Measurements from ENCODE around the gene ZNF350.
"Not testable (repeated sequence)": the region's sequence is repeated elsewhere in the genome, so short reads cannot be mapped to it uniquely, and the experiment has no call there.

Gene ZNF350

DNA sequence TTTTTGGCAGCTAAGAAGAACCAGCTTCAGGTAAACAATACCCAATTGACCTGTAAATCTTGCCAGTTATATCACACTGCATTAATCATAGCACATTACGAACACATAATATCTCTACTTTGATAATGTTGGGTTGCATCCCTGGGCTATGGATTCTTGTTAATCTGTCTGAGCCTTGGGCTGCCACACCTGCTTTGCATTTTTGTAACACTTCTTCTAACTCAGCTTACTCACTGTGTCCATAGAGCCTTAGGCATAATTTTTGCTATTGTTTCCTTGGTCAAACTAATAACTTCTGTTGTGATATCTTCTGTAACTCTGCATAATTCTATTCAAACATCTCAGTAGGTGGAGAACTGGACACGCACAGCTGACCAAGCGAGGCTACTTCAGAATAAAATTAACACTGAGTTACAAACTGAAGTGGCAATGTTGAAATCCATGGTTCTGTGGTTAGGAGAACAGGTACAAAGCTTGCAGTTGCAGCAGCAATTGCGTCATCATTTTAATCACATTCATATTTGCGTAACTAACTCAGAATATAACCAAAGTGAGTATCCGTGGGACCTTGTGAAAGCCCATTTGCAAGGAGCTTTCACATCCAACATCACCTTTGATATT is 6.4 kb downstream of the ZNF350 start:
- no peak for DNase-seq (ENCODE audit: low read depth, low spot score)
- Histone ChIP-seq H3K4me3 (no peak overlapping the region), H3K9me3 (ENCODE audit: low read depth, low read length) (peaks cover 8% of the 10 kb centered on the region; the same call in 1 of the 2 replicates), H3K9ac (ENCODE audit: insufficient read length) (no peak overlapping the region), H3K27ac (no peak overlapping the region), H3K36me3 (ENCODE audit: insufficient read depth, low read length) (no peaks in the 10 kb centered on the region)
- no peak for TF ChIP-seq EZH2 (IDR thresholded peaks at IDR 0.05)
- TF ChIP-seq POLR2AphosphoS5 (IDR thresholded peaks at IDR 0.05; ENCODE audit: borderline replicate concordance, low read depth, low read length): no peak
- no peak for TF ChIP-seq FOXP2 (optimal IDR thresholded peaks at IDR 0.05; ENCODE audit: control extremely low read depth, extremely low read length, insufficient read depth)

DNA sequence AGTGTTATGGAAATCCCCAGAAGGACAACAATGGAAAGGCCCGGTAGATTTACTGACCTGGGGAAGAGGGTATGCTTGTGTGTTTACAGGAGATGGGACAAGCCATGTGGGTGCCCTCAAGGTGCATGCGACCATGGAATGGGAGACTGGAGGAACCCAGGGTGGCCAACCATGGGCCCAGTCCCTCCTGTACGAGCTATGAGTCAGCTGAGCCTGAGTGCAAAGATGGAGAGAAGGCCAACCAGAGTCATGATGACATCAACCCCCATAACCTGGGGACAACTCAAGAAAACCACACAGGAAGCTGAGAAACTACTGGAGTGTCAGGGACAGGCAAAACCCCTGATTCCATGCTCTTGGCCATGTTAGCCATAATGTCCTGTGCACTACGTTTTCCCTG is 7.8 kb downstream of the ZNF350 start:
- Histone ChIP-seq H3K4me3 (no peak overlapping the region), H3K36me3 (ENCODE audit: insufficient read depth, low read length) (peaks cover 4% of the 10 kb centered on the region), H3K9me3 (ENCODE audit: low read depth, low read length) (peaks cover 7% of the 10 kb centered on the region; the same call in 1 of the 2 replicates), H3K27ac (no peak overlapping the region), H3K9ac (ENCODE audit: insufficient read length) (no peak overlapping the region)
- TF ChIP-seq POLR2AphosphoS5 (IDR thresholded peaks at IDR 0.05; ENCODE audit: borderline replicate concordance, low read depth, low read length): no peak
- no peak for DNase-seq (ENCODE audit: low read depth, low spot score)

- H3K4me3 ChIP-seq: no peak overlapping the region
- no peak overlapping the region for H3K27ac ChIP-seq
- TF ChIP-seq EZH2 (IDR thresholded peaks at IDR 0.05) (no peak), FOXP2 (optimal IDR thresholded peaks at IDR 0.05; ENCODE audit: control extremely low read depth, extremely low read length, insufficient read depth) (no peak), POLR2AphosphoS5 (IDR thresholded peaks at IDR 0.05; ENCODE audit: borderline replicate concordance, low read depth, low read length) (no peak)
- H3K36me3 ChIP-seq (ENCODE audit: insufficient read depth, low read length): peaks cover 18% of the 10 kb centered on the region
- H3K9ac ChIP-seq (ENCODE audit: insufficient read length): no peak overlapping the region
- peaks cover 16% of the 10 kb centered on the region; the same call in 1 of the 2 replicates for H3K9me3 ChIP-seq (ENCODE audit: low read depth, low read length)
- no peak for DNase-seq (ENCODE audit: low read depth, low spot score)
Observed at GRCh38 chr19:51977346-51977745, 9.3 kb downstream of the ZNF350 start.

- peaks cover 13% of the 10 kb centered on the region; the same call in 1 of the 2 replicates for H3K9me3 ChIP-seq (ENCODE audit: low read depth, low read length)
- no peak overlapping the region for H3K4me3 ChIP-seq
Observed at GRCh38 chr19:51976852-51977251, 9.8 kb downstream of the ZNF350 start.

DNA sequence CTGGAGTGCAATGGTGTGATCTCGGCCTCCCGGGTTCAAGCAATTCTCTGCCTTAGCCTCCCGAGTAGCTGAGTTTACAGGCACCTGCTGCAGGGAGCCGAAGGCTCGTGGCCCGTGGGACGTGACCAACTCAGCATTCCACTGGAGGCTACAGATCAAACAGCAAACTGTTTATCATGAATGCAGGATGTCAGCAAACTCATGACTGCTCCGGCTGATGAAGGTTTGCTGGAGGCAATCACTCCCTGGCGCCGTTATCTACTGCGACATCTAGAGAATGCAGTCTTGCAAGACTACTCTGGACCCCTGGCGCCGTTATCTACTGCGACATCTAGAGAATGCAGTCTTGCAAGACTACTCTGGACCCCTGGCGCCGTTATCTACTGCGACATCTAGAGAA is 10.9 kb downstream of the ZNF350 start:
- not testable (repeated sequence) for H3K27ac ChIP-seq; DNase-seq (ENCODE audit: low read depth, low spot score); H3K9me3 ChIP-seq (ENCODE audit: low read depth, low read length); H3K4me3 ChIP-seq; H3K9ac ChIP-seq (ENCODE audit: insufficient read length)
- peaks cover 29% of the 10 kb centered on the region for H3K36me3 ChIP-seq (ENCODE audit: insufficient read depth, low read length)

More at GRCh38 chr19:51976852-51977251, 9.8 kb downstream of the ZNF350 start:
- Histone ChIP-seq H3K27ac (no peak overlapping the region), H3K36me3 (ENCODE audit: insufficient read depth, low read length) (peaks cover 19% of the 10 kb centered on the region), H3K9ac (ENCODE audit: insufficient read length) (no peak overlapping the region)
- TF ChIP-seq POLR2AphosphoS5 (IDR thresholded peaks at IDR 0.05; ENCODE audit: borderline replicate concordance, low read depth, low read length): no peak
- TF ChIP-seq FOXP2 (optimal IDR thresholded peaks at IDR 0.05; ENCODE audit: control extremely low read depth, extremely low read length, insufficient read depth): no peak
- no peak for TF ChIP-seq EZH2 (IDR thresholded peaks at IDR 0.05)
- no peak for DNase-seq (ENCODE audit: low read depth, low spot score)

GRCh38 chr19:51971624-51972023 is 15.0 kb downstream of the ZNF350 start:
- no peak for DNase-seq (ENCODE audit: low read depth, low spot score)
- Histone ChIP-seq H3K36me3 (ENCODE audit: insufficient read depth, low read length) (peaks cover 51% of the 10 kb centered on the region), H3K4me3 (no peak overlapping the region), H3K9me3 (ENCODE audit: low read depth, low read length) (peaks cover 10% of the 10 kb centered on the region), H3K9ac (ENCODE audit: insufficient read length) (no peak overlapping the region), H3K27ac (no peak overlapping the region)
- TF ChIP-seq POLR2AphosphoS5 (IDR thresholded peaks at IDR 0.05; ENCODE audit: borderline replicate concordance, low read depth, low read length) (no peak), FOXP2 (optimal IDR thresholded peaks at IDR 0.05; ENCODE audit: control extremely low read depth, extremely low read length, insufficient read depth) (no peak), EZH2 (IDR thresholded peaks at IDR 0.05) (no peak)

DNA sequence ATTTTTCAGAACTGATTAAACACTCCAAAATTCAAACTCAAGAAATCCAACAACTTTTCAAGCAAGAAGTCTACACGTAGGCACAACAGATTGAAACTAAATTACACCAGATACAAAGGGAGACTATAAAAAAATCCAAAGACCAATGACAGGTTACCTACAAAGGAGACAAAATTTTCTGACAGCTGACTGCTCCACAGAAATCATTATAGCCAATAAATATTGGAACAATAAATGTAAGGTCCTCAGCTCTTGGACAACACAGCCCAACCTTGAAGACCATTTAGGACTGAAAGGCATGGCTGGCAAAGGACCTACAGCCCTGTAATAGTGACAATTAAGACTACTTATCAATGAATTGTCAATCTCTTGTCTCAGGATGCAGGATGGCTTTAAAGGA is 15.9 kb downstream of the ZNF350 start:
- no peak overlapping the region for H3K27ac ChIP-seq
- no peak overlapping the region for H3K9ac ChIP-seq (ENCODE audit: insufficient read length)
- TF ChIP-seq POLR2AphosphoS5 (IDR thresholded peaks at IDR 0.05; ENCODE audit: borderline replicate concordance, low read depth, low read length) (no peak), EZH2 (IDR thresholded peaks at IDR 0.05) (no peak), FOXP2 (optimal IDR thresholded peaks at IDR 0.05; ENCODE audit: control extremely low read depth, extremely low read length, insufficient read depth) (no peak)
- peaks cover 10% of the 10 kb centered on the region for H3K9me3 ChIP-seq (ENCODE audit: low read depth, low read length)
- H3K4me3 ChIP-seq: no peak overlapping the region
- no peak for DNase-seq (ENCODE audit: low read depth, low spot score)
- peaks cover 60% of the 10 kb centered on the region for H3K36me3 ChIP-seq (ENCODE audit: insufficient read depth, low read length)

DNA sequence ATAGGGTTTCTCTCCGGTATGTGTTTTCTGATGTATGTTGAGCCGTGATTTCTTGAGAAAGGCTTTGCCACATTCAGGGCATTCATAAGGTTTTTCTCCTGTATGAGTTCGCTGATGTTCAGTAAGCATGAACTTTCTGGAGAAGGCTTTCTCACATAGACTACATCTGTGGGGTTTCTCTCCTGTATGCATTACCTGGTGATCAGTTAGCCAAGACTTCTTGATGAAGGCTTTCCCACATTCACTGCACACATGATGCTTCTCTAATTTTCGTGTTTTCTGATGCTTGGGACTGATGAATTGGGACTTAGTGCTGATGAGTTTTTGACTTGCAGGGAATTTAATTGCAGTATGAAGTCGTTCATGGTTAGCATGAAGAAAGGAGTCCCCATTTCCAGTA is 21.1 kb downstream of the ZNF350 start:
- no peak overlapping the region for H3K9ac ChIP-seq (ENCODE audit: insufficient read length)
- no peak overlapping the region for H3K27ac ChIP-seq
- no peak for TF ChIP-seq FOXP2 (optimal IDR thresholded peaks at IDR 0.05; ENCODE audit: control extremely low read depth, extremely low read length, insufficient read depth)
- TF ChIP-seq POLR2AphosphoS5 (IDR thresholded peaks at IDR 0.05; ENCODE audit: borderline replicate concordance, low read depth, low read length): no peak
- TF ChIP-seq EZH2 (IDR thresholded peaks at IDR 0.05): no peak
- peaks cover 41% of the 10 kb centered on the region for H3K36me3 ChIP-seq (ENCODE audit: insufficient read depth, low read length)
- no peak overlapping the region for H3K4me3 ChIP-seq
- no peak for DNase-seq (ENCODE audit: low read depth, low spot score)
- H3K9me3 ChIP-seq (ENCODE audit: low read depth, low read length): peaks cover 6% of the 10 kb centered on the region; the same call in 1 of the 2 replicates

DNA sequence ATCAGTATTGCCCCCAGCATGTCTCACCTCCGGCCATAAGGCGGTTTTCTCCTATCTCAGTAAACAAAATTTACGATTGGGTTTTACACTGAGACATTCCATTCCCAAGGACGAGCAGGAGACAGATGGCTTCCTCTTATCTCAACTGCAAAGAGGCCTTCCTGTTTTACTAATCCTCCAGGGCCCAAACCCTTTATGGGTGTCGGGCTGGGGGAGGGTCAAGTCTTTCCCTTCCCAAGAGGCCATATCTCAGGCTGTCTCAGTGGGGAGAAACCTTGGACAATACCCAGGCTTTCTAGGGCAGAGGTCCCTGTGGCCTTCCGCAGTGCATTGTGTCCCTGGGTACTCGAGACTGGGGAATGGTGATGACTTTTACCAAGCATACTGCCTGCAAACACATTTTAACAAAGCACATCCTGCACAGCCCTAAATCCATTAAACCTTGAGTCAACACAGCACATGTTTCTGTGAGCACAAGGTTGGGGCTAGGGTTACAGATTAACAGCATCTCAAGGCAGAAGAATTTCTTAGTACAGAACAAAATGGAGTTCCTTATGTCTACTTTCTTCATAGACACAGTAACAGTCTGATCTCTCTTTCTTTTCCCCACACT is 25.9 kb downstream of the ZNF350 start:
- not testable (repeated sequence) for H3K27ac ChIP-seq; H3K9me3 ChIP-seq (ENCODE audit: low read depth, low read length); H3K4me3 ChIP-seq; DNase-seq (ENCODE audit: low read depth, low spot score); H3K9ac ChIP-seq (ENCODE audit: insufficient read length)
- peaks cover 10% of the 10 kb centered on the region for H3K36me3 ChIP-seq (ENCODE audit: insufficient read depth, low read length)

Measured in SK-N-MC (cell line).